K562 (cell line): ENCODE measurements around the gene ZBTB46. TPM values are rescaled to one million over a fixed set of nuclear protein-coding genes. Genes with fewer than 3 reads are reported as not detected.

Experiments
- ERF ChIP-seq: fragments of 450-650 bp; formaldehyde crosslinking; IDR thresholded peaks from 2 replicates; pipeline ENCODE4 v1.4.0; 2020; ENCODE audit warnings: mild to moderate bottlenecking, mixed read lengths
- NFXL1 ChIP-seq: fragments of 450-650 bp; formaldehyde crosslinking; IDR thresholded peaks from 2 replicates; pipeline ENCODE4 v1.4.0; 2021; ENCODE audit warnings: mild to moderate bottlenecking
- SMAD4 ChIP-seq: fragments of 250-450 bp; sonication (Bioruptor Pico); conservative IDR thresholded peaks from 2 replicates; pipeline ENCODE4 v1.8.0; 2021; ENCODE audit warnings: inconsistent platforms, mild to moderate bottlenecking, moderate library complexity
- TAF1 ChIP-seq: IDR thresholded peaks from 2 replicates; pipeline ENCODE4 v1.6.1; 2011; ENCODE audit warnings: mild to moderate bottlenecking, low read length, moderate library complexity; ENCODE audit not compliant: insufficient read depth, control insufficient read depth, severe bottlenecking; ENCODE audit errors: extremely low read depth
- U2AF2 ChIP-seq: fragments of 200-400 bp; formaldehyde crosslinking; optimal IDR thresholded peaks from 2 replicates; pipeline ENCODE3; 2017; ENCODE audit warnings: low read depth, mild to moderate bottlenecking, low read length
- ZNF584 ChIP-seq: fragments of 200-800 bp; sonication (Bioruptor generic); IDR thresholded peaks from 2 replicates; pipeline ENCODE4 v1.6.1; 2016; ENCODE audit warnings: low read depth, mild to moderate bottlenecking, missing genetic modification characterization, missing compliant biosample characterization
- polyA plus RNA-seq, 8 experiments: library from polyadenylated mRNA; depleted of rRNA in 4 of 8; stranded (reverse) in 5 of 8; unstranded in 3 of 8; fragments of >200 nt; fragmentation: Nextera tagmentation in 2 of 8; fragmentation: Illumina TruSeq in 1 of 8; extraction: Ambion mirVana in 2 of 8; extraction: Trizol in 1 of 8; gene quantifications; 2 replicates each; pipeline versions ENCODE4 v1.2.1 to v1.2.3, GENCODE V29; 2011 to 2014; ENCODE audit warnings: inconsistent platforms in 1 of 8, missing spikeins in 1 of 8
- total RNA-seq, 7 experiments: library from RNA; depleted of rRNA in 6 of 7; stranded (reverse); fragments of >200 nt in 6 of 7; fragmentation: Illumina TruSeq in 2 of 7; extraction: Trizol in 2 of 7; gene quantifications; 2 replicates each; pipeline versions ENCODE4 v1.2.1 to v1.2.3, GENCODE V29; 2011 to 2021; ENCODE audit warnings: low replicate concordance in 1 of 7
- TF ChIP-seq, protein P1 (sequence below): fragments of 250-450 bp; sonication (Bioruptor Pico); IDR thresholded peaks from 2 replicates; pipeline ENCODE4 v1.9.0; 2021; ENCODE audit warnings: mild to moderate bottlenecking, inconsistent platforms
- TF ChIP-seq, protein P2 (sequence below), 2 experiments: fragments of 200-800 bp in 1 of 2; sonication (Bioruptor generic) in 1 of 2; sonication (generic) in 1 of 2; formaldehyde crosslinking in 1 of 2; IDR thresholded peaks in 1 of 2; conservative IDR thresholded peaks in 1 of 2; 2 replicates each; pipeline versions ENCODE4 v1.5.0 to v1.6.1; 2016 to 2020; ENCODE audit warnings: missing compliant biosample characterization in 1 of 2, missing genetic modification characterization in 1 of 2, missing genetic modification reagents in 1 of 2

Gene ZBTB46
- total and polyA plus RNA-seq, 9 of the 15 experiments (the other 6 are each of a cell fraction or from before 2014, with no cell fraction given): 0.29 to 4.1 (median 1.1) TPM

DNA sequence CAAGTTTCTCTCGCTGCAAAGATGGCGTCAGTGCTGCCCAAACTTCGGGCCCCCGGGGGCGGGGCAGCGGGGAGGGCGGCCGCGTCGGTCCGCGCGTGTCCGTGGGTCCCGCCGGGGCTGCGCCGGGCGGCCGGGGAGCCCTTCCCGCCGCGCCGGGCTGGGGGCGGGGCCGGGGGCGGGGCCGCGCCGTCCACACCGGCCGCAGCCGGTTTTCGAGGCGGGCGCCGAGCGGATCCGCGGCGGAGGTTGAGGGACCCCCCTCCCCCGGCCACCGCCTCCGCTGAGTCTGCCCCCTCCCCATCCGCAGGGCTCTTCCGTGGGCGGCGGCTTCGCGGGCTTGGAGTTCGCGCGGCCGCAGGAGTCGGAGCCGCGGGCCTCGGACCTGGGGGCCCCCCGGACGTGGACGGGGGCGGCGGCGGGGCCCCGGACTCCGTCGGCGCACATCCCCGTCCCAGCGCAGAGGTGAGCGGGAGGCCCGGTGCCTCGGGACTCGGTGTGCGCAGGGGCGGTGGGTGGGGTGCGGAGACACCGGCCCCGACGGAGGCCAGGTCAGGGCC, 90.9 kb downstream of the ZBTB46 start (continued):
- TF ChIP-seq, protein P1, sequence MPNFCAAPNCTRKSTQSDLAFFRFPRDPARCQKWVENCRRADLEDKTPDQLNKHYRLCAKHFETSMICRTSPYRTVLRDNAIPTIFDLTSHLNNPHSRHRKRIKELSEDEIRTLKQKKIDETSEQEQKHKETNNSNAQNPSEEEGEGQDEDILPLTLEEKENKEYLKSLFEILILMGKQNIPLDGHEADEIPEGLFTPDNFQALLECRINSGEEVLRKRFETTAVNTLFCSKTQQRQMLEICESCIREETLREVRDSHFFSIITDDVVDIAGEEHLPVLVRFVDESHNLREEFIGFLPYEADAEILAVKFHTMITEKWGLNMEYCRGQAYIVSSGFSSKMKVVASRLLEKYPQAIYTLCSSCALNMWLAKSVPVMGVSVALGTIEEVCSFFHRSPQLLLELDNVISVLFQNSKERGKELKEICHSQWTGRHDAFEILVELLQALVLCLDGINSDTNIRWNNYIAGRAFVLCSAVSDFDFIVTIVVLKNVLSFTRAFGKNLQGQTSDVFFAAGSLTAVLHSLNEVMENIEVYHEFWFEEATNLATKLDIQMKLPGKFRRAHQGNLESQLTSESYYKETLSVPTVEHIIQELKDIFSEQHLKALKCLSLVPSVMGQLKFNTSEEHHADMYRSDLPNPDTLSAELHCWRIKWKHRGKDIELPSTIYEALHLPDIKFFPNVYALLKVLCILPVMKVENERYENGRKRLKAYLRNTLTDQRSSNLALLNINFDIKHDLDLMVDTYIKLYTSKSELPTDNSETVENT (CRISPR knock-in tag): 0 out of 2 replicates have a peak, but pooled peaks have one; percentile 26
- TF ChIP-seq NFXL1 (CRISPR knock-in tag) (no peak), SMAD4 (CRISPR knock-in tag) (peak; percentile 71), TAF1 (peak; percentile 23), U2AF2 (no peak), ERF (no peak), ZNF584 (CRISPR knock-in tag) (no peak)
- TF ChIP-seq, protein P2, sequence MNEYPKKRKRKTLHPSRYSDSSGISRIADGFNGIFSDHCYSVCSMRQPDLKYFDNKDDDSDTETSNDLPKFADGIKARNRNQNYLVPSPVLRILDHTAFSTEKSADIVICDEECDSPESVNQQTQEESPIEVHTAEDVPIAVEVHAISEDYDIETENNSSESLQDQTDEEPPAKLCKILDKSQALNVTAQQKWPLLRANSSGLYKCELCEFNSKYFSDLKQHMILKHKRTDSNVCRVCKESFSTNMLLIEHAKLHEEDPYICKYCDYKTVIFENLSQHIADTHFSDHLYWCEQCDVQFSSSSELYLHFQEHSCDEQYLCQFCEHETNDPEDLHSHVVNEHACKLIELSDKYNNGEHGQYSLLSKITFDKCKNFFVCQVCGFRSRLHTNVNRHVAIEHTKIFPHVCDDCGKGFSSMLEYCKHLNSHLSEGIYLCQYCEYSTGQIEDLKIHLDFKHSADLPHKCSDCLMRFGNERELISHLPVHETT (CRISPR knock-in tag; conservative IDR thresholded peaks at IDR 0.05 in 1 of 2, IDR thresholded peaks at IDR 0.05 in 1 of 2): peak in 1 of 2 experiments; percentile 97; a peak in 2 of 4 replicates
- TF ChIP-seq, all 486 proteins: peak for 37
